DND-41 (cell line): Measurements from ENCODE around the gene CHCT1.
A peak's percentile ranks its signal among the peaks of the same experiment; 100 is the strongest.
"Not testable (repeated sequence)": the region's sequence is repeated elsewhere in the genome, so short reads cannot be mapped to it uniquely, and the experiment has no call there.

Source experiments
- ATAC-seq: fragments of 200-7000 bp; cut with Tn5 transposase; 3 replicates; pipeline ENCODE4 v1.9.1; 2021; ENCODE audit warnings: low read depth; ENCODE audit not compliant: insufficient read depth
- DNase-seq: peaks from one replicate; pipeline ENCODE4 v3.0.0-alpha.2; 2020
- H2AFZ ChIP-seq: 2 replicates; pipeline ENCODE4 v1.6.0; 2012; ENCODE audit warnings: low read depth, low read length
- H3K27ac ChIP-seq: 2 replicates; pipeline ENCODE4 v1.5.1; 2012; ENCODE audit warnings: low read length, inconsistent platforms
- H3K27me3 ChIP-seq: fragments of 200-600 bp; sonication (generic); 2 replicates; pipeline ENCODE4 v1.6.0; 2012; ENCODE audit warnings: low read length, mild to moderate bottlenecking, inconsistent platforms; ENCODE audit not compliant: insufficient read depth, poor library complexity
- H3K36me3 ChIP-seq: 2 replicates; pipeline ENCODE4 v1.5.1; 2012; ENCODE audit warnings: low read length, inconsistent platforms; ENCODE audit not compliant: insufficient read depth
- H3K4me1 ChIP-seq: 2 replicates; pipeline ENCODE4 v1.5.1; 2012; ENCODE audit warnings: mild to moderate bottlenecking, low read length; ENCODE audit not compliant: insufficient read depth
- H3K4me2 ChIP-seq: 2 replicates; pipeline ENCODE4 v1.6.0; 2012; ENCODE audit warnings: mild to moderate bottlenecking, moderate library complexity, low read length, inconsistent platforms; ENCODE audit not compliant: insufficient read depth
- H3K4me3 ChIP-seq, 2 experiments: fragments of 200-600 bp in 1 of 2; shearing (Covaris generic) in 1 of 2; 2 replicates each; pipeline ENCODE4 v1.5.1; 2012 to 2016; ENCODE audit warnings: inconsistent platforms in 2 of 2, low read length in 2 of 2, mild to moderate bottlenecking in 2 of 2, low read depth in 1 of 2, moderate library complexity in 1 of 2
- H3K79me2 ChIP-seq: 2 replicates; pipeline ENCODE4 v1.6.0; 2012; ENCODE audit warnings: low read length, inconsistent platforms; ENCODE audit not compliant: insufficient read depth
- H3K9ac ChIP-seq: 2 replicates; pipeline ENCODE4 v1.6.0; 2012; ENCODE audit warnings: low read depth, mild to moderate bottlenecking, inconsistent platforms, low read length, moderate library complexity
- H3K9me3 ChIP-seq: 2 replicates; pipeline ENCODE4 v1.5.1; 2012; ENCODE audit warnings: low read length, moderate library complexity, mild to moderate bottlenecking, inconsistent platforms; ENCODE audit not compliant: insufficient read depth, severe bottlenecking
- H4K20me1 ChIP-seq: 2 replicates; pipeline ENCODE4 v1.6.0; 2012; ENCODE audit warnings: low read length; ENCODE audit not compliant: insufficient read depth
- CTCF ChIP-seq: IDR thresholded peaks from 2 replicates; pipeline ENCODE4 v1.5.1; 2012; ENCODE audit warnings: borderline replicate concordance, low read length, moderate library complexity, mild to moderate bottlenecking; ENCODE audit not compliant: poor library complexity, severe bottlenecking; ENCODE audit errors: extremely low read depth
- EZH2 ChIP-seq: IDR thresholded peaks from 3 replicates; pipeline ENCODE4 v1.6.1; 2012; ENCODE audit warnings: borderline replicate concordance, low read depth, mild to moderate bottlenecking, moderate library complexity, low read length, inconsistent platforms; ENCODE audit not compliant: severe bottlenecking

CHCT1 gene

DNA sequence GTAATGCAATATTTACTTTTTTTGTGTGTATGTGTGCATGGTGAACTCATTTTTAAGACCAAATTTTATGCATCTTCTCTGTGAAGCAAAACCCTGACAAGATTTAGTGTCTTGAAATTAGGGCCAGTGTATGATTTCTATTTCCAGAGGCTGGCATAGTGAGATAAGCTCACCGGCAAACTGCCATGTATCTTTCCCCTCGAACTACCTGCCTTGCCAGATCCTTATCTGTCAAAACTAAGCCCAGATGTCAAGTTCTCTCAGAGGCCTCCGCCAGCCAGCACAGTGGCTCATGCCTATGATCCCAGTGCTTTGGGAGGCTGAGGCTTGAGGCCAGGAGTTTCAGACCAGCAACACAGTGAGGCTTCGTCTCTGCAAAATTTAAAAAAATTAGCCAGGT is 40.3 kb upstream of the CHCT1 start:
- no peak for ATAC-seq
- Histone ChIP-seq H3K36me3 (peaks cover 9% of the 10 kb centered on the region; the same call in 1 of the 2 replicates), H3K9ac (no peak overlapping the region), H3K9me3 (no peaks in the 10 kb centered on the region), H3K27ac (no peak overlapping the region), H3K79me2 (peaks cover 79% of the 10 kb centered on the region), H3K4me2 (no peak overlapping the region), H3K27me3 (no peaks in the 10 kb centered on the region), H3K4me3 (no peak overlapping the region), H4K20me1 (peaks cover 16% of the 10 kb centered on the region), H3K4me1 (peaks cover 8% of the 10 kb centered on the region; the same call in 1 of the 2 replicates), H2AFZ (no peak overlapping the region)
- DNase-seq: no peak
- TF ChIP-seq EZH2: no peak
- TF ChIP-seq CTCF: no peak

DNA sequence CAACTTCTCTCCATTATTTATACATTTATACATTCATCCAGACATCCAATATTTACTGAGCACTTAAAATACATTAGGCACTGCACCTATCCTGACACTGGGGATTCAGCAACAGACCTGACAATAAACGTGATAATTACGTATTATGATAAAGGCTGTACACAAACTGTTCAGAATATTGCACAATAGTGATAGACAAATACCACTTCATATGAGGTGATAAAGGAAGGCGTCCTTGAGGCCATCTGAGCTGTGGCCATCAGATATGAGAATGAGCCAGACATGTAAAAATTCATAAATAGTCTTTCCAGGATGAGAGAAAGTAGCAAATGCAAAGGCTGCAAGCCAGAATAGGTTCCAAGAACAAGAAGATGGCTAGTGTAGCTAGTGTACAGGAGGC is 38.9 kb upstream of the CHCT1 start:
- Histone ChIP-seq H3K27me3 (no peaks in the 10 kb centered on the region), H3K27ac (no peak overlapping the region), H4K20me1 (peaks cover 16% of the 10 kb centered on the region), H3K36me3 (peaks cover 4% of the 10 kb centered on the region; the same call in 1 of the 2 replicates), H3K4me1 (peaks cover 20% of the 10 kb centered on the region; the same call in 1 of the 2 replicates), H3K9me3 (no peaks in the 10 kb centered on the region), H3K4me2 (no peak overlapping the region), H3K79me2 (peaks cover 81% of the 10 kb centered on the region), H3K4me3 (no peak overlapping the region), H3K9ac (no peak overlapping the region), H2AFZ (no peak overlapping the region)
- DNase-seq: no peak
- no peak for ATAC-seq
- TF ChIP-seq EZH2 (no peak), CTCF (no peak)

DNA sequence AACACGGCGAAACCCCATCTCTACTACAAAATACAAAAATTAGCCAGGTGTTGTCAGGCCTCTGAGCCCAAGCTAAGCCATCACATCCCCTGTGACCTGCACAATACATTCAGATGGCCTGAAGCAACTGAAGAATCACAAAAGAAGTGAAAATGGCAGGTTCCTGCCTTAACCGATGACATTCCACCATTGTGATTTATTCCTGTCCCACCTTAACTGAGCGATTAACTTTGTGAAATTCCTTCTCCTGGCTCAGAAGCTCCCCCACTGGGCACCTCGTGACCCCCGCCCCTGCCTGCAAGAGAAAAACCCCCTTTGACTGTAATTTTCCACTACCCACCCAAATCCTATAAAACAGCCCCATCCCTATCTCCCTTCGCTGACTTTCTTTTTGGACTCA is 37.4 kb upstream of the CHCT1 start:
- H3K27me3 ChIP-seq, H3K27ac ChIP-seq, H3K36me3 ChIP-seq, ATAC-seq, DNase-seq, H3K9ac ChIP-seq, H3K9me3 ChIP-seq, H3K4me3 ChIP-seq, H2AFZ ChIP-seq, H3K4me2 ChIP-seq: not testable (repeated sequence)
- peaks cover 34% of the 10 kb centered on the region for H3K4me1 ChIP-seq
- H4K20me1 ChIP-seq: peaks cover 16% of the 10 kb centered on the region
- peaks cover 89% of the 10 kb centered on the region for H3K79me2 ChIP-seq

DNA sequence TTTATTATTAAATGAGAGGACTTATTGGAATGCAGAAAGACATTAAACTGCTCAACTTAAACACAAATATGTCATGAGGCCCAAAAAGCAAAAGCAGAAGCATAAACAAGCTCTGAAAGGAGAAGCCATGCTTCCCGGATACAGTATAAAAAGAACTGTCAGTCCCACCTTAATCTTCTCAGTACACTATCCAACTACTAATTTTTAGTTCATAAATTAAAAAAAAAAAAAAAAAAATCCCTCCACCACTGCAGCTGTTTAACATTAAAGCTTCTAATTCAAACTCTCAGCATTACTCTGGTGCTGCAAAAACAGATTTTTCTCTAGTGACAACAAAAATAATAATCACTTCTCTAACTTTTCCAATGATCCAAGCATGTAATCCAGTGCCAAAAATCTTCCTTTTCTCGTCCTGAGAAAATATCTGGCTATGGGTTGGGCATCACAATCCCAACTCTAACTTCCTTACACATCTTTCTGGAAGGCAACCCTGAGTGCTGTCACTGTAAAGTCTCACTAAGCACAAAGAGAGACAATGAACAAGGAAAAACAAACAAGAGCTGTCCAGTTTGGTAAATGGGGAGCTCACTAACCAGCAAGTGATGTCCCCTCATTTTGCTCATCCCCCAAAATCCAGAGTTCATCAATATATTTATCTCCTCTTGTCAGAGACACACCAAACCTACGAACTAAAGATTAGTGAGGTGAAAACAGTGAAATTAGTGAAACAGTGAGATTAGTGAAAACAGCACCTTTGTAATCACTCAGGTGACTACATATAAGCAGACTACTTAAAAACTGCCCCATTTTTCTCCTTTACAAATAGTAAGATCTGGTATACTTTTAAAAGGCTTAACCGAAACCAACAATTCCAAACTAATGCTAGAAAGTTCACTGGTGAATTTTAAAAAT is 35.9 kb upstream of the CHCT1 start:
- Histone ChIP-seq H3K79me2 (peaks cover 99% of the 10 kb centered on the region), H3K4me2 (peak overlapping the region; percentile 40; the same call in 1 of the 2 replicates), H3K4me1 (peaks cover 46% of the 10 kb centered on the region), H3K27ac (no peak overlapping the region), H3K36me3 (peaks cover 4% of the 10 kb centered on the region; the same call in 1 of the 2 replicates), H3K9ac (no peak overlapping the region), H3K4me3 (no peak overlapping the region), H4K20me1 (peaks cover 21% of the 10 kb centered on the region), H2AFZ (no peak overlapping the region), H3K9me3 (no peaks in the 10 kb centered on the region), H3K27me3 (no peaks in the 10 kb centered on the region)
- no peak for ATAC-seq
- TF ChIP-seq EZH2 (no peak), CTCF (no peak)
- DNase-seq: no peak
